HepG2 (cell line): ENCODE data around the gene GBX1. TPM values are rescaled to one million over a fixed set of nuclear protein-coding genes. Genes with fewer than 3 reads are reported as not detected.

ENCODE experiments used
- ATAC-seq: fragments of 200-7000 bp; cut with Tn5 transposase; 3 replicates; pipeline ENCODE4 v1.9.1; 2020; ENCODE audit warnings: mild to moderate bottlenecking, moderate library complexity
- BruUV-seq: library from RNA; stranded (reverse); fragments of 400-500 nt; replicated peaks from 2 replicates; lab custom pipeline; 2021; lab: Mats Ljungman, UMichigan
- CTCF ChIA-PET: fragments of 300-600 bp; formaldehyde crosslinking; extraction: SDS; loops from one replicate; lab custom pipeline; 2021; ENCODE audit warnings: low total read pairs, inconsistent platforms, low intra/inter-chr PET ratio; lab: Yijun Ruan, JAX
- POLR2A ChIA-PET: fragments of 350-600 bp; sonication (Branson Sonifier 250); formaldehyde crosslinking; loops from one replicate; lab custom pipeline; 2020; ENCODE audit warnings: antibody characterized with exemption, inconsistent platforms; lab: Yijun Ruan, JAX
- DNase-seq: peaks from one replicate; pipeline ENCODE4 v3.0.0-alpha.2; 2015; ENCODE audit warnings: low spot score
- FAIRE-seq: peaks from 3 replicates; lab custom pipeline; 2011; peaks lifted over from hg19 to GRCh38; lab: Jason Lieb, UNC
- H2AFZ ChIP-seq: one replicate; pipeline ENCODE4 v1.6.1; 2011; ENCODE audit warnings: low read length, inconsistent platforms
- H3K27ac ChIP-seq: fragments of 300-600 bp; 3 replicates; pipeline ENCODE4 v1.8.0; 2011; ENCODE audit warnings: mixed run types, mild to moderate bottlenecking, mixed read lengths, low read length, inconsistent platforms; ENCODE audit not compliant: insufficient read depth; ENCODE audit errors: extremely low read length
- H3K27me3 ChIP-seq, 2 experiments: fragments of 200-600 bp in 1 of 2; 2 replicates in 1 of 2; 3 replicates in 1 of 2; pipeline versions ENCODE4 v1.6.0 to v1.8.0; 2011; ENCODE audit warnings: low read length in 2 of 2, mild to moderate bottlenecking in 2 of 2, moderate library complexity in 2 of 2, inconsistent platforms in 1 of 2; ENCODE audit not compliant: insufficient read depth in 2 of 2, control insufficient read depth in 1 of 2
- H3K36me3 ChIP-seq, 2 experiments: fragments of 200-600 bp in 1 of 2; replicated peaks in 1 of 2; 2 replicates in 1 of 2; 3 replicates in 1 of 2; pipeline versions ENCODE4 v1.5.1 to v1.8.0; 2011; ENCODE audit warnings: low read length in 2 of 2, inconsistent platforms in 1 of 2; ENCODE audit not compliant: insufficient read depth in 2 of 2, control insufficient read depth in 1 of 2
- H3K4me1 ChIP-seq: 2 replicates; pipeline ENCODE4 v1.5.1; 2012; ENCODE audit warnings: low read length, inconsistent platforms; ENCODE audit not compliant: insufficient read depth
- H3K4me2 ChIP-seq: 2 replicates; pipeline ENCODE4 v1.6.0; 2011; ENCODE audit warnings: low read depth, low read length, inconsistent platforms
- H3K4me3 ChIP-seq, 3 experiments: fragments of 200-600 bp in 1 of 3; sonication (generic), shearing (Covaris generic) in 1 of 3; replicated peaks in 1 of 3; 2 replicates each; pipeline ENCODE4 v1.5.1; 2011 to 2016; ENCODE audit warnings: low read length in 3 of 3, inconsistent platforms in 2 of 3, low read depth in 2 of 3, mild to moderate bottlenecking in 2 of 3, control low read depth in 1 of 3, mixed read lengths in 1 of 3; ENCODE audit not compliant: insufficient read depth in 1 of 3
- H3K79me2 ChIP-seq: one replicate; pipeline ENCODE4 v1.6.1; 2011; ENCODE audit warnings: low read length, inconsistent platforms; ENCODE audit not compliant: insufficient read depth
- H3K9ac ChIP-seq: 2 replicates; pipeline ENCODE4 v1.6.0; 2011; ENCODE audit warnings: mild to moderate bottlenecking, low read depth, low read length, inconsistent platforms; ENCODE audit not compliant: insufficient read depth
- H3K9me3 ChIP-seq: 2 replicates; pipeline ENCODE4 v1.5.1; 2012; ENCODE audit warnings: mild to moderate bottlenecking, low read length
- H4K20me1 ChIP-seq: 2 replicates; pipeline ENCODE4 v1.6.0; 2011; ENCODE audit warnings: inconsistent platforms, mild to moderate bottlenecking, low read length, moderate library complexity; ENCODE audit not compliant: insufficient read depth
- KLF6 ChIP-seq: IDR thresholded peaks from 2 replicates; pipeline ENCODE4 v1.8.0; 2016; ENCODE audit warnings: missing biosample characterization, missing genetic modification reagents
- MIER3 ChIP-seq: IDR thresholded peaks from 2 replicates; pipeline ENCODE4 v1.6.1; 2016; ENCODE audit warnings: missing compliant biosample characterization, borderline replicate concordance
- SALL2 ChIP-seq: sonication (generic); formaldehyde crosslinking; IDR thresholded peaks from 2 replicates; pipeline ENCODE4 v1.8.1; 2023; ENCODE audit warnings: mild to moderate bottlenecking, missing genetic modification reagents, inconsistent platforms
- YEATS2 ChIP-seq: sonication (generic); formaldehyde crosslinking; IDR thresholded peaks from 2 replicates; pipeline ENCODE4 v1.4.0; 2020; ENCODE audit warnings: missing genetic modification reagents, borderline replicate concordance
- WGBS: methylation state at CpG from one replicate; pipeline ENCODE4 v1.1.6; 2017; ENCODE audit warnings: low lambda C conversion rate; 5-methylcytosine and 5-hydroxymethylcytosine counted together
- in situ Hi-C: cut with HindIII; loops from 2 replicates; pipeline ENCODE4 v1.10.0; 2017; ENCODE audit warnings: low pct_unique_long_range_greater_than_20kb; ENCODE audit not compliant: extremely low pct_ligation_motif_present
- intact Hi-C: fragments of 100-400 bp; cut with micrococcal nuclease; formaldehyde crosslinking; loops from one replicate; pipeline ENCODE4 v1.10.0; 2022; ENCODE audit not compliant: unreplicated experiment
- polyA plus RNA-seq, 8 experiments: library from polyadenylated mRNA; depleted of rRNA in 3 of 8; stranded (reverse) in 7 of 8; unstranded in 1 of 8; fragments of >200 nt; fragmentation: Illumina TruSeq in 4 of 8; extraction: Trizol in 4 of 8; gene quantifications; 2 replicates each; pipeline versions ENCODE4 v1.2.1 to v1.2.3, GENCODE V29; 2011 to 2016; ENCODE audit warnings: low read depth in 4 of 8, missing spikeins in 1 of 8, mixed read lengths in 1 of 8; ENCODE audit not compliant: insufficient read depth in 1 of 8
- total RNA-seq, 5 experiments: library from RNA; depleted of rRNA; stranded (reverse); fragments of >200 nt; fragmentation: Illumina TruSeq; extraction: Trizol; gene quantifications; 2 replicates each; pipeline ENCODE4 v1.2.3, GENCODE V29; 2016; ENCODE audit warnings: low read depth in 1 of 5
- TF ChIP-seq, protein P1 (sequence below): sonication (generic); formaldehyde crosslinking; IDR thresholded peaks from 2 replicates; pipeline ENCODE4 v1.4.0; 2020; ENCODE audit warnings: missing genetic modification reagents
- TF ChIP-seq, protein P2 (sequence below): IDR thresholded peaks from 2 replicates; pipeline ENCODE4 v1.6.1; 2016; ENCODE audit warnings: missing genetic modification reagents, missing compliant biosample characterization
- TF ChIP-seq, protein P3 (sequence below): sonication (generic); formaldehyde crosslinking; IDR thresholded peaks from 2 replicates; pipeline ENCODE4 v1.5.1; 2020; ENCODE audit warnings: mild to moderate bottlenecking, missing genetic modification reagents, moderate library complexity
- TF ChIP-seq, protein P4 (sequence below): sonication (generic); formaldehyde crosslinking; IDR thresholded peaks from 2 replicates; pipeline ENCODE4 v1.8.0; 2022; ENCODE audit warnings: missing genetic modification reagents, mild to moderate bottlenecking, moderate library complexity, borderline replicate concordance

Gene GBX1
- total and polyA plus RNA-seq, 2 of the 13 experiments (the other 11 are each of a cell fraction or from before 2014, with no cell fraction given) = not detected

DNA sequence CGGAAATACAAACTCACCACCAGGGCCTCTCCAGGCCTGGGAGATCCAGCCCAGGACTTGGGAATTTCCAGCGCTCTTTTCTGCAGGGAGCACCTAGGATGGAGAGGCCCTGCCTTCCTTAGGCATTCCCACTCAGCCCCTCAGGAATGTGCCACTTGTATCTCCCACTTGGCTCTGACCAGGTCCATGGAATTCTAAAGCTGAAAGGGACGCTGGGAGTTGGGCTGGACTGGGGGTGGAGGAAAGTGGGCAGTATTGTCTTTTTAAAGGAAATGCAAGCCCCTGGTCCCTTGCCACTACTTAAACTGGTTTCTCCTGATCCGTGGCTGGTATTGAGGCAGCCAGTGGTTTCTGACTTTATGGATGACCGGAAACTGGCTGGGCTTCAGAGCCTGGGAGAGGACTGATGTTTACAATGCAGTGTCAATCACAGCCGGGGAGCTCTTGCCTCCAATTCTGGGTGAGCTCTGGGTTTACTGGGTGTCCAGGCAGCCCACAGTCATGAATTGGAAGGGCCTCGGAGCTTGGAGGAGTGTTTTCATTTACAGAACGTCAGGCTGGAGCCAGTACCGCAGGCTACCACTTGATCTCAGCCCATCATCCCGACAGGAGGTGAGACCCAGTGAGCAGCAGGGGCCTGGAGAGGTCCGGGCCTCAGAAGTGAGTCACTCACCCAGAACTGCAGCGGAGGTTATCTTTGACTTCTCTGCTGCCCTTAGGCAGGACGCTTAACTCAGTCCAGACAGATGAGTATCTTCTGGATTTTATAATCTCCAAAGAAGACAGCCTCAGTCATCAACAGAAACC is 53.9 kb downstream of the GBX1 start (continued):
- no peak for TF ChIP-seq KLF6 (CRISPR knock-in tag)

DNA sequence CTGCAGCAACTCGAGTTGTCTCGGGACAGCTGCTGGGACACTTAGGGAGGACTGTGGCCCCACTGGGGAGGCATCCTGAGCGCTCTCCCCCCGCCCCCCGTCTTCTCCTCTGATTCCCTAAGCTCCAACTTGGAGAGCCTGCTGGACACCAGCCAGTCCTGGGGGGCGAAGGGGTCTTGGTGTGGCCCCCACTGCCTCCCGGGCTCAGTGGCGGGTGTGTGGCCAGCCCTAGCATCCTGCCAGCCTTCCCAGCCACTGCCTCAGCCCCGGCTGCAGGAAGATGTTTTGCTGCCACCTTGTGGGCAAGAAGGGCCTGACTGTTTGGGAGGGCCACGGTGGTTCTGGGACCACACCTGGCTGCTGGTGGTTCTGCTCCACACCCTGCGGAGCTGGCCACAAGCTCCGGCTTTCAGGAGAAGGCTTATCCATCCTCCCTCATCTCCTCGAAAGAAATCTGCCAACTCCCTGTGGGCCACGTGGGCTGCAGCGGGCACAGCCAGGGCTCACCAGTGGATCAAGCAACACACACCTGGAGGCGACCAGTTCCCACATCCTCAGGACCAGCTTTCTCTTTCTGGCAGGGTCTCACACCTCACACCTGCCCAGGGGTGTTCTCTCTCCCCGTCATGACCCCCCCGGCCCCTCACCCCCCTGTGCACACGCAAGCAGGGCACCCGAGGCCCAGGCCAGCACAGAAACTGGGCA is 56.4 kb downstream of the GBX1 start:
- peak; percentile 39 for FAIRE-seq
- H3K4me1 ChIP-seq = peaks cover 14% of the 10 kb centered on the region
- CTCF ChIA-PET = interaction anchor here (0.9 to 1.7 kb wide), 6 partner anchors 20 to 148 kb away, joined by 3 to 6 read pairs (median 3); partner anchors contain the start of genes ABCB8 and AGAP3
- peaks cover 6 to 24% of the 10 kb centered on the region in 2 experiments; a peak in 4 of 5 replicates for H3K36me3 ChIP-seq
- DNase-seq = peak; percentile 49
- intact Hi-C loops (loop anchor here (1.0 to 2.0 kb wide), 2 partner anchors 52 to 83 kb away; partner anchors contain the start of genes ABCB8 and SLC4A2), in situ Hi-C loops (no loop called here)
- ATAC-seq = peak; percentile 92
- peaks cover 44% of the 10 kb centered on the region for H4K20me1 ChIP-seq
- H3K27me3 ChIP-seq = no peaks in the 10 kb centered on the region
- WGBS = 84% methylated on average over 11 of the region's 20 CpGs
- H3K79me2 ChIP-seq = peaks cover 25% of the 10 kb centered on the region
- H3K27ac ChIP-seq = no peak overlapping the region
- H3K4me3 ChIP-seq = no peak overlapping the region
- no TSS peak for BruUV-seq
- no peak overlapping the region for H2AFZ ChIP-seq
- no peak overlapping the region for H3K9ac ChIP-seq
- no peak overlapping the region for H3K4me2 ChIP-seq
- POLR2A ChIA-PET = interaction anchor here (0.8 to 1.2 kb wide), 2 partner anchors 23 to 48 kb away, joined by 3 to 4 read pairs; no protein-coding TSS in a partner anchor
- H3K9me3 ChIP-seq = no peaks in the 10 kb centered on the region
- TF ChIP-seq YEATS2 (CRISPR knock-in tag) = no peak
- TF ChIP-seq, protein P1, sequence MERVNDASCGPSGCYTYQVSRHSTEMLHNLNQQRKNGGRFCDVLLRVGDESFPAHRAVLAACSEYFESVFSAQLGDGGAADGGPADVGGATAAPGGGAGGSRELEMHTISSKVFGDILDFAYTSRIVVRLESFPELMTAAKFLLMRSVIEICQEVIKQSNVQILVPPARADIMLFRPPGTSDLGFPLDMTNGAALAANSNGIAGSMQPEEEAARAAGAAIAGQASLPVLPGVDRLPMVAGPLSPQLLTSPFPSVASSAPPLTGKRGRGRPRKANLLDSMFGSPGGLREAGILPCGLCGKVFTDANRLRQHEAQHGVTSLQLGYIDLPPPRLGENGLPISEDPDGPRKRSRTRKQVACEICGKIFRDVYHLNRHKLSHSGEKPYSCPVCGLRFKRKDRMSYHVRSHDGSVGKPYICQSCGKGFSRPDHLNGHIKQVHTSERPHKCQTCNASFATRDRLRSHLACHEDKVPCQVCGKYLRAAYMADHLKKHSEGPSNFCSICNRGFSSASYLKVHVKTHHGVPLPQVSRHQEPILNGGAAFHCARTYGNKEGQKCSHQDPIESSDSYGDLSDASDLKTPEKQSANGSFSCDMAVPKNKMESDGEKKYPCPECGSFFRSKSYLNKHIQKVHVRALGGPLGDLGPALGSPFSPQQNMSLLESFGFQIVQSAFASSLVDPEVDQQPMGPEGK = peak; percentile 66
- TF ChIP-seq, protein P2, sequence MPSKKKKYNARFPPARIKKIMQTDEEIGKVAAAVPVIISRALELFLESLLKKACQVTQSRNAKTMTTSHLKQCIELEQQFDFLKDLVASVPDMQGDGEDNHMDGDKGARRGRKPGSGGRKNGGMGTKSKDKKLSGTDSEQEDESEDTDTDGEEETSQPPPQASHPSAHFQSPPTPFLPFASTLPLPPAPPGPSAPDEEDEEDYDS (CRISPR knock-in tag) = 0 out of 2 replicates have a peak, but pooled peaks have one; percentile 17
- TF ChIP-seq, protein P3, sequence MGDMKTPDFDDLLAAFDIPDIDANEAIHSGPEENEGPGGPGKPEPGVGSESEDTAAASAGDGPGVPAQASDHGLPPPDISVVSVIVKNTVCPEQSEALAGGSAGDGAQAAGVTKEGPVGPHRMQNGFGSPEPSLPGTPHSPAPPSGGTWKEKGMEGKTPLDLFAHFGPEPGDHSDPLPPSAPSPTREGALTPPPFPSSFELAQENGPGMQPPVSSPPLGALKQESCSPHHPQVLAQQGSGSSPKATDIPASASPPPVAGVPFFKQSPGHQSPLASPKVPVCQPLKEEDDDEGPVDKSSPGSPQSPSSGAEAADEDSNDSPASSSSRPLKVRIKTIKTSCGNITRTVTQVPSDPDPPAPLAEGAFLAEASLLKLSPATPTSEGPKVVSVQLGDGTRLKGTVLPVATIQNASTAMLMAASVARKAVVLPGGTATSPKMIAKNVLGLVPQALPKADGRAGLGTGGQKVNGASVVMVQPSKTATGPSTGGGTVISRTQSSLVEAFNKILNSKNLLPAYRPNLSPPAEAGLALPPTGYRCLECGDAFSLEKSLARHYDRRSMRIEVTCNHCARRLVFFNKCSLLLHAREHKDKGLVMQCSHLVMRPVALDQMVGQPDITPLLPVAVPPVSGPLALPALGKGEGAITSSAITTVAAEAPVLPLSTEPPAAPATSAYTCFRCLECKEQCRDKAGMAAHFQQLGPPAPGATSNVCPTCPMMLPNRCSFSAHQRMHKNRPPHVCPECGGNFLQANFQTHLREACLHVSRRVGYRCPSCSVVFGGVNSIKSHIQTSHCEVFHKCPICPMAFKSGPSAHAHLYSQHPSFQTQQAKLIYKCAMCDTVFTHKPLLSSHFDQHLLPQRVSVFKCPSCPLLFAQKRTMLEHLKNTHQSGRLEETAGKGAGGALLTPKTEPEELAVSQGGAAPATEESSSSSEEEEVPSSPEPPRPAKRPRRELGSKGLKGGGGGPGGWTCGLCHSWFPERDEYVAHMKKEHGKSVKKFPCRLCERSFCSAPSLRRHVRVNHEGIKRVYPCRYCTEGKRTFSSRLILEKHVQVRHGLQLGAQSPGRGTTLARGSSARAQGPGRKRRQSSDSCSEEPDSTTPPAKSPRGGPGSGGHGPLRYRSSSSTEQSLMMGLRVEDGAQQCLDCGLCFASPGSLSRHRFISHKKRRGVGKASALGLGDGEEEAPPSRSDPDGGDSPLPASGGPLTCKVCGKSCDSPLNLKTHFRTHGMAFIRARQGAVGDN (CRISPR knock-in tag) = peak; percentile 48
- 0 out of 2 replicates have a peak, but pooled peaks have one; percentile 59 for TF ChIP-seq SALL2 (CRISPR knock-in tag)
- TF ChIP-seq, protein P4, sequence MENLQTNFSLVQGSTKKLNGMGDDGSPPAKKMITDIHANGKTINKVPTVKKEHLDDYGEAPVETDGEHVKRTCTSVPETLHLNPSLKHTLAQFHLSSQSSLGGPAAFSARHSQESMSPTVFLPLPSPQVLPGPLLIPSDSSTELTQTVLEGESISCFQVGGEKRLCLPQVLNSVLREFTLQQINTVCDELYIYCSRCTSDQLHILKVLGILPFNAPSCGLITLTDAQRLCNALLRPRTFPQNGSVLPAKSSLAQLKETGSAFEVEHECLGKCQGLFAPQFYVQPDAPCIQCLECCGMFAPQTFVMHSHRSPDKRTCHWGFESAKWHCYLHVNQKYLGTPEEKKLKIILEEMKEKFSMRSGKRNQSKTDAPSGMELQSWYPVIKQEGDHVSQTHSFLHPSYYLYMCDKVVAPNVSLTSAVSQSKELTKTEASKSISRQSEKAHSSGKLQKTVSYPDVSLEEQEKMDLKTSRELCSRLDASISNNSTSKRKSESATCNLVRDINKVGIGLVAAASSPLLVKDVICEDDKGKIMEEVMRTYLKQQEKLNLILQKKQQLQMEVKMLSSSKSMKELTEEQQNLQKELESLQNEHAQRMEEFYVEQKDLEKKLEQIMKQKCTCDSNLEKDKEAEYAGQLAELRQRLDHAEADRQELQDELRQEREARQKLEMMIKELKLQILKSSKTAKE (CRISPR knock-in tag) = no peak
- peak; percentile 47; the same call in 1 of the 2 replicates for TF ChIP-seq MIER3 (CRISPR knock-in tag)
